Cerebellar nuclear complex (tissue), 1 donor: ENCODE measurements around the gene TBX21.
"Not testable (repeated sequence)": the region's sequence is repeated elsewhere in the genome, so short reads cannot be mapped to it uniquely, and the experiment has no call there.

ENCODE experiments used
- DNase-seq, 2 experiments: peaks; one replicate each; lab custom pipeline; 2025; lab: John Stamatoyannopoulos, UW

The TBX21 gene

GRCh38 chr17:47733674-47734410 is 806 bp downstream of the TBX21 start:
- no peak for DNase-seq

GRCh38 chr17:47735139-47735464 is 2.1 kb downstream of the TBX21 start:
- no peak for DNase-seq

GRCh38 chr17:47735536-47736011 is 2.5 kb downstream of the TBX21 start:
- no peak for DNase-seq

- no peak for DNase-seq
Measured at GRCh38 chr17:47736501-47737495, 3.8 kb downstream of the TBX21 start.

GRCh38 chr17:47738178-47738577 is 5.1 kb downstream of the TBX21 start:
- no peak for DNase-seq

- no peak for DNase-seq
Measured at GRCh38 chr17:47739150-47739549, 6.1 kb downstream of the TBX21 start.

GRCh38 chr17:47739945-47740344 is 6.9 kb downstream of the TBX21 start:
- not testable (repeated sequence) for DNase-seq

GRCh38 chr17:47741109-47741792 is 8.2 kb downstream of the TBX21 start:
- no peak for DNase-seq

GRCh38 chr17:47741793-47742145 is 8.7 kb downstream of the TBX21 start:
- DNase-seq: no peak

- no peak for DNase-seq
Measured at GRCh38 chr17:47742319-47743181, 9.5 kb downstream of the TBX21 start.

GRCh38 chr17:47744168-47745036 is 11.4 kb downstream of the TBX21 start:
- no peak for DNase-seq

- no peak for DNase-seq
Measured at GRCh38 chr17:47745037-47745380, 12.0 kb downstream of the TBX21 start.

- DNase-seq: no peak
Measured at GRCh38 chr17:47751471-47751870, 18.4 kb downstream of the TBX21 start.

- no peak for DNase-seq
Measured at GRCh38 chr17:47757386-47757785, 24.4 kb downstream of the TBX21 start.

- no peak for DNase-seq
Measured at GRCh38 chr17:47760409-47761140, 27.5 kb downstream of the TBX21 start.

GRCh38 chr17:47762728-47763127 is 29.7 kb downstream of the TBX21 start:
- no peak for DNase-seq

- DNase-seq: no peak
Measured at GRCh38 chr17:47763913-47764582, 31.0 kb downstream of the TBX21 start.

- DNase-seq: not testable (repeated sequence)
Measured at GRCh38 chr17:47773649-47774048, 40.6 kb downstream of the TBX21 start.

GRCh38 chr17:47774331-47774730 is 41.3 kb downstream of the TBX21 start:
- no peak for DNase-seq
